ENCODE measurements around the gene GAR1.
"Not testable (repeated sequence)": the region's sequence is repeated elsewhere in the genome, so short reads cannot be mapped to it uniquely, and the experiment has no call there.

GAR1 gene

DNA sequence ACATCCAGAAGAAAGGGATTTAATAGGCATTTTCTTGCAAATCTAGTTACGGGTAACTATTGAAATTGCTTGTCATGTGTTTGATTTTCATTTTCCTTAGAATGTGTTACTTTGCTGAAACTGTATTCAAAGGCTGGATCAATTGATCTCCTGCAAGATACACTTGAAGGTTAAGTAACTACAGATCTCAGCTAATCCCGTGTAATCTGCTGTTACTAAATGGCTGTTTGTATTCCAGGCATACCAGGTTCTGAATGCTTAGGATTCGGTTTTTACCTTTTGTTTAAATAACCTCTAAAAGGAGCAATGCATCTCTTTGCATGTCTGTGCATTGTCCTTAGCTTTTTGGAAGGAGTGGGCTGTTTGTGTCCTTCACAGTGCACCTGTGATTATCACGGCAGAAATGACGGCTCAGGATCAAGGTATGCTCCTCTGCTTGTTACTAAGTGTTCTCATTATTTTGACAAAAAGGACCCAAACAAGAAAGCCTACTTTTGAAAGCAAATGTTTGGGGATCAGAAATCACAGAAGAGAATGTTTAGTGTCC, 32.4 kb downstream of the GAR1 start, which contains the start of gene LRIT3:
TSS of gene LRIT3 (plus strand) at position 212 of the 547 bp plus-strand sequence. CDS start at position 307, 95 bp downstream.
- DNase-seq = no peak

DNA sequence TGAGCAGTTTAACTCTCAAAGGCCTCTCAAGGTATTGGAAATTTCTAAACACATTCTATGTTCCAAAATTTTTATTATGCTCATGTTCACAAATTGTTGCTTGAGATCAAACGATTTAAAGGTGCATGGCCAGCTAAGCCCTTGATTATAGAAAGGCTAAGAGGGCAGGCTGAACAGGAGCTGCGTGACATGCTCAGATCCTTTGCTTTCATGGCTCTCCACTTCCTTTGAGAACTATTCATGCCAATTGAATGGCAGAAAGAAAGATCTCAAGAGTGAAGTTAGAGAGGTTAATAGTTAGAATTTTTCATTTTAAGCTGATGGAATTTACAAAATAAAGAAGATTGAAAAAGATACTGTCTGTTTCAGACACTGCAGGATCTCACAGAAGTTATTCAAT, 32.9 kb downstream of the GAR1 start:
- no peak for DNase-seq

- no peak for DNase-seq
Measured at GRCh38 chr4:109850601-109851000, 35.0 kb downstream of the GAR1 start.

DNA sequence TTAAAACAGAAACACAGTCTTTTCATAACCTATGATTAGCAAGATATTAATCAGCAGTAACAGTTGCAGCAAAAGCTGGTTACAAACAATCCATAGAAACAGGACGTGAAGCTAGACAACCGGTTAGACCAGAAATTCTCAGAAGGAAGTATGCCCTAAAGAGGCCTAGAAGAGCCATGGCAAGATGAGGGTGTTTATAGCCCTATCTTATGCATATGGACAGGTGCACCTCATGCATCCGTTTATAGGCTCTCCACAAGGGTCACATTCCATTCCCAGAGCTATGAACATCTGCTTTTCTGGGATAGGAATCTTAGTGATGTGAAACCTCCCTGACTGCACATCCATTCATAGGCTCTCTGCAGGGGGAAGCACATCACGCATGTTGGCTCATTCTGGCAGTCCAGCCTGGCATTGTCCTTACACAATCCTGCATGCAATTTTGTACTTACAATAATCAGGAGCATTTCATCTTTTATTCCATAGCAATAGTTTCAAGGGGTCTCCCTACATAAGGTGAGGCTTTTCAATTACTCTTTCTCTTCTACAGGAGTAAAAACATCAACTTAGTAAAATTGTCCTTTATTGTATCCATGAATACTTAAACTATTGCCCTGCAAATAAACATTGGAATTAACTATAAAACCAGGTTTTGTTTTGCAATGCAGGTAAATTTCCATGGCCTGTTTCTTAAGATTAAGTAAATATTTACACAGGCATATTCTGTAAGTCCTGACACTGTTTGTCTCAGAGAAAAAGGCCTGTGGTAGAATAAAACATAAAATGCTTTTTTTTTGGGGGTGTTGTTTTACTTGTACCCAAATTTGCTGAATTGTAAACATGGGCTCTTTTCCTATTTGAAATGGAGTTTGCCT, 44.1 kb downstream of the GAR1 start:
- not testable (repeated sequence) for DNase-seq

- no peak for DNase-seq
Measured at GRCh38 chr4:109861271-109861670, 45.7 kb downstream of the GAR1 start.

GRCh38 chr4:109861916-109862511, 46.5 kb downstream of the GAR1 start:
- DNase-seq = no peak

DNA sequence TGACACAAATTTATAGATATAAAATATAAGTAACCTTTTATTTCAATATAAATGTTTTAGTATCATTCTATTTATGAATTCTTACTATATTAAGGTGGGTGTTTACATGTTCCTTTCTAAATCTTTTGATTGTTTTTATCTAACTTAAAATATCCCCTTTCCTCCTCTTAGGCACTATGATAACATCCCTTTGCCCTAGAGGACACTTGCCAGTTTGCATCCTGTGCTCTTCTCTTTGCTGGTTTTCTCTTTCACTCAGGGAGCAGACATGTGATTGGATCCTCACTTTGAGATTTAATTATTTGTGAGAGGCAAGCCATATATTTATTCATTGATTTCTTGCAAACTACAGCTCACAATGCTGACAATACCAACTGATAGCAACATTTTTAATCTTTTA, 48.6 kb downstream of the GAR1 start:
- no peak for DNase-seq

DNA sequence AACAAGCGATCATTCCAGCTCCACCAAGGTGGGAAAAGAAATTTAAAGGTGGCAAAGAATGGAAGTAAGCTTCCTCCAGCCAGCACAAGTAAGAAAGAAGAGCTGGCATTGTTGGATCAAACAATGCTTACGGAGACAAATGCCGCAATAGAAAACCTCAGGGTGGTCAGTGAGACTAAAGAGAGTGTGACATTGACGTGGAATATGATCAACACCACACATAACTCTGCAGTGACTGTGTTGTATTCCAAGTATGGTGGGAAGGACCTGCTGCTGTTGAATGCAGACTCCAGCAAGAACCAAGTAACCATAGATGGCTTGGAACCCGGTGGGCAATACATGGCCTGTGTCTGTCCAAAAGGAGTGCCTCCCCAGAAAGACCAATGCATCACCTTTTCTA, 54.5 kb downstream of the GAR1 start:
- no peak for DNase-seq

DNA sequence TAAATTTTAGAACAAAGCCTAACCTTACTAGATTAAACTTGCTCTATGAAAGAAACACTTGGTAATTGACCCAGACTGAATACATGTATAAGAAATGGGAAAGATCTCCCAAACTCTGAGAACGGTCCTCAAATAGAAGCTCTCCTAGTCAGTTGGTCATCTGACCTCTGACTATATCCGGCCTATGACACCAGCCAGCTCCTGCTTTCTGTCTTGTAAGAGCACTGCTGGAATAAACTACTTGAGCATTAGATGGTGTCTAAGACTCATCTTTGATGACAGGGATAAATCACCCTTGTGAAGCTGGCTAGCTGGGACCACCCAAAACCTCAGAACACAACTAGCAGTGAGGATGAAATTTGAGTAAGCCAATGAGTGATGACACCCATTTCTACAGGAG, 56.5 kb downstream of the GAR1 start:
- no peak for DNase-seq

DNA sequence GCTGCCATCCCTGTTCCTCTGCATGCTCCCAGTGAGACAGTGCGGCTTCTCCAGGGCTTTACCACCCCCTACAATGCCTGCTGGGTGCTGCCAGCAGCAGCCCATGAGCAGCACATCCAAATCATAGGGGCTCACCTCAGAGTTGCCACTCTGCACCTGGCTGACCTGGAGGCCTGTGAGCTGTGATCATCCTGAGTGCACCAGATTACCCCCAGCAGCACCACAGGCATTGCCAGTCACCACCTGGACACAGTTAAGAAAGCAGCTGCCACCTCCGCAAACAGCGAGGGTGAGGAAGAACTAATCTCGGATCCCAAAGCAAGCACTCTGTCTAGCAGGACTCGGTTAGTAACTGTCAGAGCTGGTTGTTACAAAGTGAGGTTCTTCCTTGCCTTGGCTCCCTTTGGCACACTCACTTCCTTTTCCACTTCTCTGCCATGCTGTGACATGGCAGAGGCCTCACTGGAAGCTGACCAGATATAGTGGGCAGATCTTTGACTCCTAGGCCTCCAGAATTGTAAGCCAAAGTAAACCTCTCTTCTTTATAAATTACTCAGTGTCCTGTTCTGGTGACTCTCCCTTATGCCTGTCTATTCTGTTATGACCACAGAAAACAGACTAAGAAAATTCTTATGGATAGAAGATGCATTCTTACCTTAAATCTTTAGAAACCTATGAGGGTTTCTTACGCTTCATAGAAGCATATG, 57.5 kb downstream of the GAR1 start:
- no peak for DNase-seq

DNA sequence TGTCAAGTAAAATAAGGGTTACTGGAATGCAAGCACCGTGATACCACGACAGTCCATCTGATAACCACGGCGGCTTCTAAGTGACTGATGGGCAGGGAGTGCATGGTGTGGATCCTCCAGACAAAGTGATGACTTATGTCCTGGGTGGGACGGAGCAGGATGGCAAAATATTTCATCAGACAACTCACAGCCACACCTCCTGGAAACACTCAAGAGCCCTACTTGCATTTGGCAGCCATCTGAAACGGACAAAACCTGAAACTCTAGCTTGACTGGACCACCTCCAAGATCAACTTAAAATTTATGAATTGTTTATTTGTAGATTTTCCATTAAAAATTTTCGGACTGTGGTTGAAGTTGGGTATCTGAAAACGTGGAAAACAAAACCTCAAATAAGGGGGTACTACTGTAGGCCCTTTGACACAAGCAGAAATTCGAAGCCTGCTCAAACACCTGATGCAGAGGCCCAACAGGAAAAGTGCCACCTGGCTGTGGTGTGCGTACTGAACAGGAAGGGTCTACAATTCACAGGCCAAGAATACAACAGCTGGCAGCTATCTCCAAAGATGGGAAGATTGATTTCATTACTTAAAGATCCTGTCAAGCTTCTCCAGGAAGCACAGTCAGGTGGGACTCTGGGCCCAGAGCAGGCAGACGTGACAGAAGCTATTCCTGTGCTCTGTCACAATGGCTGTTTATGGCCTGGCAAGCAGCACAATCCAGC, 58.4 kb downstream of the GAR1 start:
- peak; percentile 46 for DNase-seq

All from fibroblast of skin of right biceps (primary cell).